K562 (cell line): ENCODE data around the gene OSBP2. TPM values are rescaled to one million over a fixed set of nuclear protein-coding genes. Genes with fewer than 3 reads are reported as not detected.

ENCODE experiments used
- ATAC-seq: fragments of 200-7000 bp; cut with Tn5 transposase; 3 replicates; pipeline ENCODE4 v1.9.1; 2020; ENCODE audit warnings: moderate library complexity
- BruUV-seq: library from RNA; stranded (reverse); fragments of 400-500 nt; replicated peaks from 2 replicates; lab custom pipeline; 2021; lab: Mats Ljungman, UMichigan
- CTCF ChIA-PET: fragments of 300-600 bp; formaldehyde crosslinking; extraction: SDS; loops from one replicate; lab custom pipeline; 2021; ENCODE audit warnings: low intra/inter-chr PET ratio; lab: Yijun Ruan, JAX
- POLR2A ChIA-PET: fragments of 300-600, 350-650 bp; sonication (Branson Sonifier 250); formaldehyde crosslinking; extraction: SDS; loops from one replicate; lab custom pipeline; 2021; ENCODE audit warnings: antibody characterized with exemption, inconsistent platforms; lab: Yijun Ruan, JAX
- DNase-seq, 4 experiments: peaks; one replicate each; pipeline versions ENCODE4 v3.0.0 to v3.0.0-alpha.2; 2011 to 2018; ENCODE audit warnings: low spot score in 3 of 4, mixed read lengths in 3 of 4; ENCODE audit errors: extremely low read depth in 1 of 4
- FAIRE-seq: peaks from 2 replicates; lab custom pipeline; 2011; peaks lifted over from hg19 to GRCh38; lab: Jason Lieb, UNC
- H2AFZ ChIP-seq: 2 replicates; pipeline ENCODE4 v1.6.0; 2011; ENCODE audit warnings: low read depth, low read length, control low read depth, inconsistent platforms
- H3K27ac ChIP-seq: fragments of 200-600 bp; 3 replicates; pipeline ENCODE4 v1.8.0; 2011; ENCODE audit warnings: low read depth, mild to moderate bottlenecking, control low read depth, inconsistent platforms, low read length, moderate library complexity, mixed read lengths; ENCODE audit errors: extremely low read depth
- H3K27me3 ChIP-seq, 2 experiments: fragments of 300-600 bp in 1 of 2; 2 replicates in 1 of 2; 3 replicates in 1 of 2; pipeline versions ENCODE4 v1.6.0 to v1.8.0; 2011; ENCODE audit warnings: inconsistent platforms in 2 of 2, low read length in 2 of 2, mild to moderate bottlenecking in 1 of 2, mixed read lengths in 1 of 2, moderate library complexity in 1 of 2; ENCODE audit not compliant: control insufficient read depth in 2 of 2, insufficient read depth in 2 of 2
- H3K36me3 ChIP-seq: fragments of 300-600 bp; 3 replicates; pipeline ENCODE4 v1.8.0; 2011; ENCODE audit warnings: mild to moderate bottlenecking, low read length, inconsistent platforms; ENCODE audit not compliant: control insufficient read depth, insufficient read depth
- H3K4me1 ChIP-seq, 2 experiments: fragments of 200-600 bp in 1 of 2; replicated peaks in 1 of 2; 2 replicates in 1 of 2; 3 replicates in 1 of 2; pipeline versions ENCODE4 v1.5.1 to v1.8.0; 2011; ENCODE audit warnings: inconsistent platforms in 2 of 2, low read length in 2 of 2, mild to moderate bottlenecking in 1 of 2, mixed read lengths in 1 of 2, moderate library complexity in 1 of 2; ENCODE audit not compliant: control insufficient read depth in 2 of 2, insufficient read depth in 2 of 2
- H3K4me2 ChIP-seq: 2 replicates; pipeline ENCODE4 v1.6.1; 2011; ENCODE audit warnings: low read length, control low read depth, inconsistent platforms, mixed read lengths; ENCODE audit not compliant: insufficient read depth
- H3K4me3 ChIP-seq: fragments of 200-600 bp; sonication (generic), shearing (Covaris generic); 2 replicates; pipeline ENCODE4 v1.5.1; 2016; ENCODE audit warnings: control low read depth, inconsistent platforms
- H3K79me2 ChIP-seq: fragments of 200-600 bp; 3 replicates; pipeline ENCODE4 v1.8.0; 2011; ENCODE audit warnings: low read length, inconsistent platforms; ENCODE audit not compliant: control insufficient read depth, insufficient read depth
- H3K9ac ChIP-seq, 2 experiments: 2 replicates each; pipeline versions ENCODE4 v1.6.0 to v1.6.1; 2011; ENCODE audit warnings: low read depth in 2 of 2, low read length in 2 of 2, control low read depth in 1 of 2, inconsistent platforms in 1 of 2, mild to moderate bottlenecking in 1 of 2, mixed read lengths in 1 of 2; ENCODE audit not compliant: insufficient read depth in 1 of 2
- H3K9me1 ChIP-seq: one replicate; pipeline ENCODE4 v1.6.0; 2011; ENCODE audit warnings: inconsistent platforms, mild to moderate bottlenecking, low read length, moderate library complexity; ENCODE audit not compliant: control insufficient read depth, insufficient read depth
- H3K9me3 ChIP-seq: replicated peaks from 2 replicates; pipeline ENCODE4 v1.5.1; 2011; ENCODE audit warnings: low read depth, low read length, inconsistent platforms; ENCODE audit not compliant: control insufficient read depth, insufficient read depth
- H4K20me1 ChIP-seq: replicated peaks from 2 replicates; pipeline ENCODE4 v1.6.1; 2011; ENCODE audit warnings: low read length, inconsistent platforms, mixed read lengths; ENCODE audit not compliant: control insufficient read depth, insufficient read depth
- KDM1A ChIP-seq, 2 experiments: fragments of 450-650 bp; IDR thresholded peaks; 2 replicates each; pipeline ENCODE4 v1.6.1; 2016; ENCODE audit warnings: mild to moderate bottlenecking in 2 of 2
- PCBP2 ChIP-seq: fragments of 200-400 bp; formaldehyde crosslinking; IDR thresholded peaks from 2 replicates; pipeline ENCODE4 v1.6.1; 2018; ENCODE audit warnings: low read length, low read depth, mild to moderate bottlenecking, moderate library complexity; ENCODE audit not compliant: poor library complexity, severe bottlenecking
- POLR2G ChIP-seq: fragments of 200-400 bp; formaldehyde crosslinking; IDR thresholded peaks from 2 replicates; pipeline ENCODE4 v1.6.1; 2017; ENCODE audit warnings: low read depth, mild to moderate bottlenecking, antibody characterized with exemption, low read length, moderate library complexity
- RBM22 ChIP-seq: fragments of 200-400 bp; formaldehyde crosslinking; IDR thresholded peaks from 2 replicates; pipeline ENCODE4 v1.6.1; 2018; ENCODE audit warnings: low read length, low read depth; ENCODE audit not compliant: poor library complexity, severe bottlenecking
- RHOXF2B ChIP-seq: fragments of 250-450 bp; sonication (Bioruptor Pico); conservative IDR thresholded peaks from 2 replicates; pipeline ENCODE4 v1.5.1; 2021
- SP2 ChIP-seq: IDR thresholded peaks from 2 replicates; pipeline ENCODE4 v1.6.1; 2011; ENCODE audit warnings: mild to moderate bottlenecking, low read depth, low read length, moderate library complexity; ENCODE audit not compliant: poor library complexity, severe bottlenecking; ENCODE audit errors: extremely low read depth
- TOE1 ChIP-seq, 2 experiments: fragments of 450-650 bp in 1 of 2; sonication (generic) in 1 of 2; formaldehyde crosslinking in 1 of 2; IDR thresholded peaks; 2 replicates each; pipeline versions ENCODE4 v1.7.1 to v1.8.0; 2016 to 2022; ENCODE audit warnings: borderline replicate concordance in 2 of 2, mild to moderate bottlenecking in 2 of 2, antibody characterized with exemption in 1 of 2, inconsistent platforms in 1 of 2, low read depth in 1 of 2, missing genetic modification reagents in 1 of 2, moderate library complexity in 1 of 2
- ZNF12 ChIP-seq: sonication (generic); formaldehyde crosslinking; IDR thresholded peaks from 2 replicates; pipeline ENCODE4 v1.4.0; 2020; ENCODE audit warnings: mild to moderate bottlenecking, missing genetic modification reagents
- ZNF197 ChIP-seq: fragments of 200-800 bp; sonication (Bioruptor generic); IDR thresholded peaks from 2 replicates; pipeline ENCODE4 v1.6.1; 2016; ENCODE audit warnings: low read depth, missing genetic modification characterization, missing compliant biosample characterization
- ZNF583 ChIP-seq: fragments of 250-450 bp; sonication (Bioruptor Pico); IDR thresholded peaks from 2 replicates; pipeline ENCODE4 v1.4.0; 2020
- WGBS: fragments of 100-300 bp; shearing (Covaris generic); methylation state at CpG from one replicate; pipeline ENCODE4 v1.1.6; 2016; ENCODE audit warnings: low coverage, mixed read lengths; ENCODE audit not compliant: insufficient coverage; ENCODE audit errors: missing lambda C conversion rate; 5-methylcytosine and 5-hydroxymethylcytosine counted together
- in situ Hi-C: fragments of 300-500 bp; cut with MboI; formaldehyde crosslinking; loops from 4 replicates; pipeline ENCODE4 v1.15.0; 2018; ENCODE audit warnings: inconsistent platforms, mixed read lengths
- intact Hi-C: fragments of 100-400 bp; cut with micrococcal nuclease; formaldehyde crosslinking; loops from 2 replicates; pipeline ENCODE4 v1.14.2; 2022
- polyA plus RNA-seq, 8 experiments: library from polyadenylated mRNA; depleted of rRNA in 4 of 8; stranded (reverse) in 5 of 8; unstranded in 3 of 8; fragments of >200 nt; fragmentation: Nextera tagmentation in 2 of 8; fragmentation: Illumina TruSeq in 1 of 8; extraction: Ambion mirVana in 2 of 8; extraction: Trizol in 1 of 8; gene quantifications; 2 replicates each; pipeline versions ENCODE4 v1.2.1 to v1.2.3, GENCODE V29; 2011 to 2014; ENCODE audit warnings: inconsistent platforms in 1 of 8, missing spikeins in 1 of 8
- total RNA-seq, 7 experiments: library from RNA; depleted of rRNA in 6 of 7; stranded (reverse); fragments of >200 nt in 6 of 7; fragmentation: Illumina TruSeq in 2 of 7; extraction: Trizol in 2 of 7; gene quantifications; 2 replicates each; pipeline versions ENCODE4 v1.2.1 to v1.2.3, GENCODE V29; 2011 to 2021; ENCODE audit warnings: low replicate concordance in 1 of 7
- TF ChIP-seq, protein P1 (sequence below): sonication (generic); formaldehyde crosslinking; IDR thresholded peaks from 2 replicates; pipeline ENCODE4 v1.8.1; 2023; ENCODE audit warnings: mild to moderate bottlenecking, missing genetic modification reagents

Gene OSBP2
- total and polyA plus RNA-seq, 9 of the 15 experiments (the other 6 are each of a cell fraction or from before 2014, with no cell fraction given), result 0.52 to 29.5 (median 21.6) TPM

DNA sequence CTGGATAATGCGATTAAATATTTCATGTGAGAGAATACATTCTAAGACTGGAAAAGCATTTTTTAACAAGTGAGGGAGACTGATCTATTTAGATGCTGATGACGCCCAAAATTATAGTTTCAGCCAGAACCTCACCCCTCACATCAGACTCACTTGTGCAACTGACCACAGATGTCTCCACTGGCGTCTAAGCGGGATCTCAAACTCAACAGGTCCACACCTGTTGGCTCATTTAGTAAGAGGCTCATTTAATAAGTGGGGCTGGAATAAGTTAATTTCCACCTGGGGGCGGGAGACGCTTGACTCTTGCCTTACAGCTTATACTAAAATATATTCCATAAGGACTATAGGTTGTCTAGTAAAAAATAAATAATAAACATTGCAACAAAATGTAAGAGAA is 226.4 kb downstream of the OSBP2 start:
- in situ Hi-C loops, result loop anchor here (5.0 kb wide), 1 partner anchor 154 kb away; no protein-coding TSS in a partner anchor
- H3K27me3 ChIP-seq, result no peaks in the 10 kb centered on the region
- intact Hi-C loops, result loop anchor here (2.0 kb wide), 1 partner anchor 104 kb away; no protein-coding TSS in a partner anchor
- no peak overlapping the region for H3K27ac ChIP-seq
- H3K4me2 ChIP-seq, result no peak overlapping the region
- H3K4me3 ChIP-seq, result no peak overlapping the region
- no peak overlapping the region for H3K9ac ChIP-seq
- no peaks in the 10 kb centered on the region for H4K20me1 ChIP-seq
- ChIA-PET POLR2A (interaction anchor here (0.9 kb wide), 1 partner anchor 158 kb away, joined by 3 read pairs; no protein-coding TSS in a partner anchor), CTCF (interaction anchor here (0.6 to 2.0 kb wide), 3 partner anchors 157 to 665 kb away, joined by 3 to 16 read pairs (median 3); no protein-coding TSS in a partner anchor)
- TF ChIP-seq ZNF12 (CRISPR knock-in tag), result no peak
- TF ChIP-seq ZNF583 (CRISPR knock-in tag), result no peak
- TF ChIP-seq PCBP2, result no peak
- no peak for TF ChIP-seq KDM1A (IDR thresholded peaks at IDR 0.05)
- TF ChIP-seq ZNF197 (CRISPR knock-in tag), result no peak
- ATAC-seq (no peak), DNase-seq (no peak), FAIRE-seq (no peak)
- BruUV-seq, result no TSS peak
- no peaks in the 10 kb centered on the region for H3K9me1 ChIP-seq
- H3K4me1 ChIP-seq, result no peaks in the 10 kb centered on the region
- peaks cover 10% of the 10 kb centered on the region; the same call in 1 of the 3 replicates for H3K36me3 ChIP-seq
- WGBS, result 34% methylated on average over 6 of the region's 6 CpGs
- no peak overlapping the region for H2AFZ ChIP-seq
- H3K9me3 ChIP-seq, result no peaks in the 10 kb centered on the region
- H3K79me2 ChIP-seq, result no peaks in the 10 kb centered on the region

DNA sequence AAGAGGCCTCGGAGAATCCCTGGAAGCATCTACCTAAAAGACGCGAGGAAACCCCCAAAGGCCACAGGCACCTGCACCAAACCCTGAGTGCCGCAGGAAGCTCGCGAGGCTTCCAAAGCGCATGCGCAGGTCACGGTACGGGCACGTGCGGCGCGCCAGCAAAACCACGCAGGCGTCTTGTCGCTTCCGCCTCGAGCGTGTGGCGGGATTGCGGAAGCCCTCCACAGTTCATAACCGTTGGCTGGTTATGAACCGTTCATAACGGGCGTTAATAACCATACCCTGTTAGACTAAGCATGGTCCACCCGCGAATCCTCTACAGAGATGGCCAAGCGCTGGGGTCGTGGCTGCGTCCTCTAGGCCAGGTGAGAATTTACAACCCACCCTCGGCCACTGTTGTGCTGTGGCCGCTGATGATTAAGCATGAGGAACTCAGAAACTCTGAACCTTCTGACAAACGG is 227.5 kb downstream of the OSBP2 start:
- TF ChIP-seq POLR2G (peak; percentile 64), RBM22 (peak; percentile 56), RHOXF2B (CRISPR knock-in tag) (no peak), SP2 (no peak), TOE1 (IDR thresholded peaks at IDR 0.05; ENCODE audit: borderline replicate concordance) (no peak), TOE1 (CRISPR knock-in tag; IDR thresholded peaks at IDR 0.05; ENCODE audit: borderline replicate concordance, low read depth) (no peak)
- TF ChIP-seq, protein P1, sequence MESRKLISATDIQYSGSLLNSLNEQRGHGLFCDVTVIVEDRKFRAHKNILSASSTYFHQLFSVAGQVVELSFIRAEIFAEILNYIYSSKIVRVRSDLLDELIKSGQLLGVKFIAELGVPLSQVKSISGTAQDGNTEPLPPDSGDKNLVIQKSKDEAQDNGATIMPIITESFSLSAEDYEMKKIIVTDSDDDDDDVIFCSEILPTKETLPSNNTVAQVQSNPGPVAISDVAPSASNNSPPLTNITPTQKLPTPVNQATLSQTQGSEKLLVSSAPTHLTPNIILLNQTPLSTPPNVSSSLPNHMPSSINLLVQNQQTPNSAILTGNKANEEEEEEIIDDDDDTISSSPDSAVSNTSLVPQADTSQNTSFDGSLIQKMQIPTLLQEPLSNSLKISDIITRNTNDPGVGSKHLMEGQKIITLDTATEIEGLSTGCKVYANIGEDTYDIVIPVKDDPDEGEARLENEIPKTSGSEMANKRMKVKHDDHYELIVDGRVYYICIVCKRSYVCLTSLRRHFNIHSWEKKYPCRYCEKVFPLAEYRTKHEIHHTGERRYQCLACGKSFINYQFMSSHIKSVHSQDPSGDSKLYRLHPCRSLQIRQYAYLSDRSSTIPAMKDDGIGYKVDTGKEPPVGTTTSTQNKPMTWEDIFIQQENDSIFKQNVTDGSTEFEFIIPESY (CRISPR knock-in tag), result peak; percentile 70
- 81% methylated on average over 16 of the region's 34 CpGs for WGBS
- ChIA-PET CTCF (no interaction called here), POLR2A (interaction anchor here (0.7 to 1.0 kb wide), 5 partner anchors 13 to 159 kb away, joined by 3 to 5 read pairs (median 3); no protein-coding TSS in a partner anchor)
- in situ Hi-C loops (loop anchor here (5.0 kb wide), 1 partner anchor 155 kb away; no protein-coding TSS in a partner anchor), intact Hi-C loops (no loop called here)
- H3K9ac ChIP-seq, result no peak overlapping the region
- DNase-seq (no peak), ATAC-seq (no peak), FAIRE-seq (no peak)
- no peaks in the 10 kb centered on the region for H3K9me1 ChIP-seq
- H4K20me1 ChIP-seq, result no peaks in the 10 kb centered on the region
- no peaks in the 10 kb centered on the region for H3K79me2 ChIP-seq
- H3K9me3 ChIP-seq, result no peaks in the 10 kb centered on the region
- BruUV-seq, result no TSS peak
- no peak overlapping the region for H3K4me2 ChIP-seq
- no peaks in the 10 kb centered on the region for H3K4me1 ChIP-seq
- H3K27ac ChIP-seq, result no peak overlapping the region
- H3K4me3 ChIP-seq, result no peak overlapping the region
- no peaks in the 10 kb centered on the region for H3K27me3 ChIP-seq
- peaks cover 18% of the 10 kb centered on the region; the same call in 1 of the 3 replicates for H3K36me3 ChIP-seq
- H2AFZ ChIP-seq, result no peak overlapping the region
